Measurements from ENCODE around the gene PRKG1. TPM values are rescaled to one million over a fixed set of nuclear protein-coding genes. Genes with fewer than 3 reads are reported as not detected.

PRKG1 gene
- total RNA-seq, 2 donors from 2014 or later, result 8.1 to 16.6 TPM

DNA sequence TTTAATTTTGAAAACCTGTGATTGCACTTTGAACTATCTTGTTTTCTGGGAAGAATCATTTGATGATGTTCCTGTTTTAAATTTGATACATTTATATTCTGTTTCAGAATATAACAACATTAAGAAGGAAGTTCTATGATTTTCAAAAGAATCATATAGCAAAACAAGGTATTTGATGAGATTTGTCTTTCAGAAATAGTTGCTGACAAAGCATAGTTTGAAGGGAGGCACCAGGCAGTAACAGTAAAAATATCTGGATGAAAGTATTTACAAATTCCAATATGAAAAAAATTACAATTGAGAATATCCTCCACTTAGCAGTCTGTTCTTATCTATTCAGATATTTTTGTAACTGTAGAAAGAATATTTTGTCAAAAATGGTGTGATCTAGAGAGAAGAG is 891.2 kb downstream of the PRKG1 start:
- Histone ChIP-seq H3K4me3 (no peak overlapping the region), H3K36me3 (no peaks in the 10 kb centered on the region), H3K9me3 (no peaks in the 10 kb centered on the region), H3K9ac (ENCODE audit: low read depth in 2 of 2, low read length in 2 of 2) (no peak overlapping the region), H3K4me1 (no peaks in the 10 kb centered on the region), H3K27ac (no peak overlapping the region), H3K27me3 (no peaks in the 10 kb centered on the region)
- intact Hi-C loops (cut with DNase I), result loop anchor here (10.0 kb wide), 1 partner anchor 951 kb away; no protein-coding TSS in a partner anchor
- DNase-seq, result no peak
- TF ChIP-seq, protein P1, sequence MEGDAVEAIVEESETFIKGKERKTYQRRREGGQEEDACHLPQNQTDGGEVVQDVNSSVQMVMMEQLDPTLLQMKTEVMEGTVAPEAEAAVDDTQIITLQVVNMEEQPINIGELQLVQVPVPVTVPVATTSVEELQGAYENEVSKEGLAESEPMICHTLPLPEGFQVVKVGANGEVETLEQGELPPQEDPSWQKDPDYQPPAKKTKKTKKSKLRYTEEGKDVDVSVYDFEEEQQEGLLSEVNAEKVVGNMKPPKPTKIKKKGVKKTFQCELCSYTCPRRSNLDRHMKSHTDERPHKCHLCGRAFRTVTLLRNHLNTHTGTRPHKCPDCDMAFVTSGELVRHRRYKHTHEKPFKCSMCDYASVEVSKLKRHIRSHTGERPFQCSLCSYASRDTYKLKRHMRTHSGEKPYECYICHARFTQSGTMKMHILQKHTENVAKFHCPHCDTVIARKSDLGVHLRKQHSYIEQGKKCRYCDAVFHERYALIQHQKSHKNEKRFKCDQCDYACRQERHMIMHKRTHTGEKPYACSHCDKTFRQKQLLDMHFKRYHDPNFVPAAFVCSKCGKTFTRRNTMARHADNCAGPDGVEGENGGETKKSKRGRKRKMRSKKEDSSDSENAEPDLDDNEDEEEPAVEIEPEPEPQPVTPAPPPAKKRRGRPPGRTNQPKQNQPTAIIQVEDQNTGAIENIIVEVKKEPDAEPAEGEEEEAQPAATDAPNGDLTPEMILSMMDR (IDR thresholded peaks at IDR 0.05), result no peak

DNA sequence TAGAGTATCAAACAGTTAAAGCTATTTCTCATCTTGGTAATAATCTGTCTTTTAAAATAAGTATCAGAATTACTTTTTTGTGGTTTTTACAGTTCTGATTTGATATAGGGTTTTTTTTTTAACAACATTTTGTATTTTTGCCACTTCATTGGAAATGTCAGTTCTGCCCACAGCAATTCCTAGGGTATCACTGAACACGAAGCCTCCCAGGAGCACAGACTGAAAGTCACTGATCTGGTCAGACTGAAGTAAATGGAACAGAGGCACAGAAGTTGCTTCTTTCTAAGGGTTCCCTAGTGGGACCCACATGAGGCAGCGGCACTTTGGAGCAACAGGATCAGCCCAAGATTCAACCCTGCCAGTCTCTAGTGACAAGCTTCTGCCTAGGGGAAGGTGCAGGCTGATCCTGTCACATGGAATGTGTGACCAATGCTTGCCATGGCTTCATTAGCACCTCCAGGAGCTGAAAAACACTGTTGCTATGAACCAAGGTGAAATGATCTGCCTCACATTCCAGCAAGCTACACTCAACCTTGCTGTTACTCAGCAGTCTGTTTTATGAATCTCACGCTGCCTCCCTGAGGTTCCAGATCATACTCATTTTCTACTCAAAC is 898.6 kb downstream of the PRKG1 start:
- no peaks in the 10 kb centered on the region for H3K27me3 ChIP-seq
- no peak overlapping the region for H3K4me3 ChIP-seq
- DNase-seq, result no peak
- TF ChIP-seq, protein P1 (IDR thresholded peaks at IDR 0.05), result no peak
- H3K4me1 ChIP-seq, result no peaks in the 10 kb centered on the region
- no peak overlapping the region for H3K27ac ChIP-seq
- intact Hi-C loops (cut with DNase I), result no loop called here
- H3K36me3 ChIP-seq, result no peaks in the 10 kb centered on the region
- H3K9me3 ChIP-seq, result no peaks in the 10 kb centered on the region
- H3K9ac ChIP-seq (ENCODE audit: low read depth in 2 of 2, low read length in 2 of 2), result no peak overlapping the region

DNA sequence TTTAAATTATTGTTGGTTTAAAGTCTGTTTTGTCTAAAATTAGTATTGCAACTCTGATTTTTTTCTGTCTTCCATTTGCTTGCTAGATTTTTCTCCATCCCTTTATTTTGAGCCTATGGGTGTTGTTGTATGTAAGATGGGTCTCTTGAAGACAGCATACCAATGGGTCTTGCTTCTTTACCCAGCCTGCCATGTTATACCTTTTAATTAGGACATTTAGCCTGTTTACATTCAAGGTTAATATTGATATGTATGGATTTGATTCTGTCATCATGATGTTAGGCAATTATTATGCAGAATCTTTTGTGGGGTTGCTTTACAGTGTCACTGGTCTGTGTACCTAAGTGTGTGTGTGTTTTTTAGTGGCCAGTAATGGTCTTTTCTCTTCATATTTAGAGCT is 906.5 kb downstream of the PRKG1 start:
- TF ChIP-seq, protein P1 (IDR thresholded peaks at IDR 0.05), result no peak
- Histone ChIP-seq H3K27me3 (no peaks in the 10 kb centered on the region), H3K4me1 (no peaks in the 10 kb centered on the region), H3K9me3 (no peaks in the 10 kb centered on the region), H3K36me3 (no peaks in the 10 kb centered on the region), H3K4me3 (no peak overlapping the region), H3K9ac (ENCODE audit: low read depth in 2 of 2, low read length in 2 of 2) (no peak overlapping the region), H3K27ac (no peak overlapping the region)
- intact Hi-C loops (cut with DNase I), result no loop called here
- DNase-seq, result no peak

DNA sequence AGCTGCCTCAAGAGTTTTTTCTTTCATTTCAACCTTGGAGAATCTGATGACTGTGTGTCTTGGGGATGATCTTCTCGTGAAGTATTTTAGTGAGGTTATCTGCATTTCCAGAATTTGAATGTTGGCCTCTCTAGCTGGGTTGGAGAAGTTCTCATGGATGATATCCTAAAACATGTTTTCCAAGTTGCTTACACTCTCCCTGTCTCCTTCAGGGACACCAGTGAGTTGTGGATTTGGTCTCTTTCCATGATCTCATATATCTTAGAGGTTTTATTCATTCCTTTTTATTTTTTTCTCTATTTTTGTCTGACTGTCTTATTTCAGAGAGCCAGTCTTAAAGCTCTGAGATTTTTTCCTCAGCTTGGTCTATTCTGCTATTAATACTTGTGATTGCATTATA is 907.4 kb downstream of the PRKG1 start:
- H3K27me3 ChIP-seq, result no peaks in the 10 kb centered on the region
- no peak overlapping the region for H3K27ac ChIP-seq
- H3K9me3 ChIP-seq, result no peaks in the 10 kb centered on the region
- H3K4me1 ChIP-seq, result no peaks in the 10 kb centered on the region
- no peaks in the 10 kb centered on the region for H3K36me3 ChIP-seq
- DNase-seq, result no peak
- intact Hi-C loops (cut with DNase I), result no loop called here
- TF ChIP-seq, protein P1 (IDR thresholded peaks at IDR 0.05), result no peak
- H3K9ac ChIP-seq (ENCODE audit: low read depth in 2 of 2, low read length in 2 of 2), result no peak overlapping the region
- no peak overlapping the region for H3K4me3 ChIP-seq

DNA sequence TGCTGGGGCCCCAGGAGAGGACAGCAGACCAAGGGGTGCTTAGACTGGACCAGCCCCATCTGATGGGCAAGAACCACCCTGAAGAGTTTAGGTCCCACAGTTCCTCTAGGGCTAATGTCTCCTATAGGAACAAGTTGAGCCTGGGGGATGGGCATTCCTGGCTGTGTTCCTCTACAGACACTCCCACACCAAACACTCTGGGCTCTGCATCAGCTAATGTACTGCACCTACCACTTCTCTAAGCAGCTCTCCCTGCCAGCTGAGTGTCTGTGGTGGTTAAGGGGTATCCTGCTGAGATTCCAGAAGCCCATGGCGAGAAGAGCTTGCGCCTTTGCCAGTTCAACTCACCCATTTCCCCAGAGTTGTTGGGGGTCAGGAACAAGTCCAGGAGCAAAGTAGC is 909.2 kb downstream of the PRKG1 start:
- Histone ChIP-seq H3K36me3 (no peaks in the 10 kb centered on the region), H3K4me1 (no peaks in the 10 kb centered on the region), H3K27me3 (no peaks in the 10 kb centered on the region), H3K4me3 (no peak overlapping the region), H3K27ac (no peak overlapping the region), H3K9ac (ENCODE audit: low read depth in 2 of 2, low read length in 2 of 2) (no peak overlapping the region), H3K9me3 (no peaks in the 10 kb centered on the region)
- intact Hi-C loops (cut with DNase I), result no loop called here
- TF ChIP-seq, protein P1 (IDR thresholded peaks at IDR 0.05), result no peak
- DNase-seq, result no peak

Measured in colonic mucosa (tissue), 4 donors.